GM12874 (cell line): ENCODE results near the gene SMAP1.

Source experiments
- TF ChIP-seq, protein P1 (sequence below): IDR thresholded peaks from 2 replicates; pipeline ENCODE4 v1.5.1; 2011; ENCODE audit warnings: low read depth, mild to moderate bottlenecking, control low read depth, low read length, moderate library complexity; ENCODE audit not compliant: insufficient read depth

Gene SMAP1

DNA sequence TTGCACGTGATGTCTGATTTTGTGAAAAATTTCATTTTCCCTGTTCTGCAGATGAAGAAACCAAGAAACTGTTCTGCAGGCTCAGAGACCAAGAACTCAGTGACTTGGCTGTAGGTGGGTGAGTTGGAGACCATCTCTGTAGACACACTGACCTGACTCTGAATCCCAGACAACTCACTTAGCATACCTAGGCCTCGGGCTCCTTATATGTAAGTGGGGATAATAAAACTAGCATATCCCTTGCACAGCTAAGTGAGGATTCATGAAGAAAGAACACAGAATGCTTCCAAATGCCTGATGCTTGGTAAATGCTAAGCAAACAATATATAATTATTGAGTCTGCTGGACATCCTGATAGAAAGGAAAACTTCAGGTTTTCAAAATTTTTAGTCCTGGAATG is 218.4 kb downstream of the SMAP1 start:
- TF ChIP-seq, protein P1, sequence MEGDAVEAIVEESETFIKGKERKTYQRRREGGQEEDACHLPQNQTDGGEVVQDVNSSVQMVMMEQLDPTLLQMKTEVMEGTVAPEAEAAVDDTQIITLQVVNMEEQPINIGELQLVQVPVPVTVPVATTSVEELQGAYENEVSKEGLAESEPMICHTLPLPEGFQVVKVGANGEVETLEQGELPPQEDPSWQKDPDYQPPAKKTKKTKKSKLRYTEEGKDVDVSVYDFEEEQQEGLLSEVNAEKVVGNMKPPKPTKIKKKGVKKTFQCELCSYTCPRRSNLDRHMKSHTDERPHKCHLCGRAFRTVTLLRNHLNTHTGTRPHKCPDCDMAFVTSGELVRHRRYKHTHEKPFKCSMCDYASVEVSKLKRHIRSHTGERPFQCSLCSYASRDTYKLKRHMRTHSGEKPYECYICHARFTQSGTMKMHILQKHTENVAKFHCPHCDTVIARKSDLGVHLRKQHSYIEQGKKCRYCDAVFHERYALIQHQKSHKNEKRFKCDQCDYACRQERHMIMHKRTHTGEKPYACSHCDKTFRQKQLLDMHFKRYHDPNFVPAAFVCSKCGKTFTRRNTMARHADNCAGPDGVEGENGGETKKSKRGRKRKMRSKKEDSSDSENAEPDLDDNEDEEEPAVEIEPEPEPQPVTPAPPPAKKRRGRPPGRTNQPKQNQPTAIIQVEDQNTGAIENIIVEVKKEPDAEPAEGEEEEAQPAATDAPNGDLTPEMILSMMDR = no peak

GRCh38 chr6:70886661-70887060 is 219.0 kb downstream of the SMAP1 start:
- TF ChIP-seq, protein P1 = no peak

DNA sequence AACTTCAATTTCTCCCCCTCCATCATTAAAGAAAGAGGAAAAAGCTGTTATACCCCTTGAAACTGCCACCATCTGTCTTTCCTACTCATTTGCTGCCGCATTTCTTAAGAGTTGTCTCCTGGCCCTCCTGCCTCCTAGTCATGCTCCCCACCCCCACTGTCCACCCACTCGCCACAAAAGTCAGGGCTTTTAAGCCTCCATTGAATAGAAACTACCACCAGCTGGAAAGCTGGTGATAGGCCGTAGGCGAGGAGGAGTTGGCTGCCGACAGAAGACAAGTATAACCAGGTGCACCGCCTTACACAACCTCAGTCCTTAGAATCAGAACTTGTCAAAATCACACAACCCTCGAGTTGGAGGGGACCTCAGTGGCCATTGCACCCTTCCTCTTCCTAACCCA is 221.6 kb downstream of the SMAP1 start:
- TF ChIP-seq, protein P1 = no peak

GRCh38 chr6:70894001-70894400 is 226.3 kb downstream of the SMAP1 start:
- TF ChIP-seq, protein P1 = no peak

- TF ChIP-seq, protein P1 = no peak
These were observed 232.4 kb downstream of the SMAP1 start for GRCh38 chr6:70900047-70900446.

DNA sequence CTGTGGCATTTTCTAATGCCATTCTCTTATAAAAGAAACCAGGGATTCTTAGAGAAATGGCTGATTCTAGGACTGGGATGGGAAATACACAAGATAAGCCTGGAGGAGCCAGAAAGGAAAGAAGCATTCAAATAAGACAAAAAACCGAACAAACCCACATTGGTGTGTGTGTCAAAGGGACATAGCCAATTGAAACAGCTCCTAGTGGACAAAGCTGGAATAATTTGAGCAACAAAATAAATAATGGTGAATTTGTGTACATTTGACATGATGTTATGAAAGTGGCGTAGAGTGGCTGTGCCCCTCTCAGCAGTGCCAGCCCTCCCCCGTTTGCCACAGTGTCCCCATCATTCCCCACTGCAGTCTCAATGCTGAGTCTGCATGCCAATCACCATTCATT is 233.6 kb downstream of the SMAP1 start:
- TF ChIP-seq, protein P1 = peak; percentile 10; the same call in 1 of the 2 replicates

GRCh38 chr6:70903665-70904452 is 236.2 kb downstream of the SMAP1 start:
- TF ChIP-seq, protein P1 = no peak
